AG20443 (cell line): Measurements from ENCODE around the gene CLEC11A.

Source experiments
- DNase-seq: peaks from one replicate; pipeline ENCODE4 v3.0.0; 2012; ENCODE audit warnings: low spot score, mixed read lengths

CLEC11A gene, protein sequence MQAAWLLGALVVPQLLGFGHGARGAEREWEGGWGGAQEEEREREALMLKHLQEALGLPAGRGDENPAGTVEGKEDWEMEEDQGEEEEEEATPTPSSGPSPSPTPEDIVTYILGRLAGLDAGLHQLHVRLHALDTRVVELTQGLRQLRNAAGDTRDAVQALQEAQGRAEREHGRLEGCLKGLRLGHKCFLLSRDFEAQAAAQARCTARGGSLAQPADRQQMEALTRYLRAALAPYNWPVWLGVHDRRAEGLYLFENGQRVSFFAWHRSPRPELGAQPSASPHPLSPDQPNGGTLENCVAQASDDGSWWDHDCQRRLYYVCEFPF

DNA sequence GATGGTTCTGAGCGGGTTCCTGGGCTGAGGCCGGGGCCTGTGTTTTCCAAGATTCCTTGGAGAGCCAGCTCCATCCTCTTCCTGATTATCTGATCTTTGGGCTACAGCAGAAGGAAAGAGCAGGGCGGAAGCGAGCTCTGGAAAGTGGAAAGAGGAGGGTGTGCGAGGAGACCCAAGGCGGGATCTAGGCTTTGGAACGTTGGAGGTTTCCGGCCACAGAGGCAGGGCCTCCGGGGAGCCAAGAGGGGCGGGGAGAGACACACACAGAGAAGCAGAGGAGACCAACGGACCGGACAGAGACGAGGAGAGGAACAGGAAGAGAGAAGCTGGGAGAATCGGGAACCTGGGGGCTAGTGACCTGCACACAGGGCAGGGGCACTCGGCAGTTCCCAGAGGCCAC lies at the start of gene CLEC11A:
Gene CLEC11A (plus strand): TSS at position 296 of the 400 bp plus-strand sequence. CDS start 162 bp downstream, outside the sequence.
- DNase-seq = peak; percentile 84

DNA sequence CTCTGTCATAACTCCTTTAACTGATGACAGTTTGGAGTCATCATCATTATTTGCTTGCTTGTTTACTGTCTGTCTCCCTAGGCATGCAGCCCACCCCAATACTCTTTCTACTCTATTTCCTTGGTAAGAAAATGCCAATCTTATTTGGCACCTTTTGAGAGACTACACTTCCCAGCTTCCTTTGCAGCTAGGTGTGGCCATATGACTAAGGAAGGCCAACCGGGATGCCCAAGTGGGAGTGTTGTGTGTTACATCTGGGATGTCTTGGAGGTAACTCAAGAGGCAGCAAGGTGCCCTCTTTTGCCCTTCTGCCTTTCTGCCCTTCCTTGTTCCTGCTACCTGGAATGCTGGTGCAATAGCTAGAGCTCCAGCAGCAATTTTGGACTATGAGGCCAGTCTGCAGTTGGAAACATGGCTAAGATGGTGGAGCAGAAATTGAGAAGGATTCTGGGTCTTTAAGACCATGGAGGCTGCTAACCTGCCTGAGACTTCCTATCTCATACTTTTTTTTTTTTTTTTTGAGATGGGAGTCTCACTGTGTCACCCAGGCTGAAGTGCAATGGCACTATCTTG lies 46.5 kb upstream of the CLEC11A start:
- no peak for DNase-seq

DNA sequence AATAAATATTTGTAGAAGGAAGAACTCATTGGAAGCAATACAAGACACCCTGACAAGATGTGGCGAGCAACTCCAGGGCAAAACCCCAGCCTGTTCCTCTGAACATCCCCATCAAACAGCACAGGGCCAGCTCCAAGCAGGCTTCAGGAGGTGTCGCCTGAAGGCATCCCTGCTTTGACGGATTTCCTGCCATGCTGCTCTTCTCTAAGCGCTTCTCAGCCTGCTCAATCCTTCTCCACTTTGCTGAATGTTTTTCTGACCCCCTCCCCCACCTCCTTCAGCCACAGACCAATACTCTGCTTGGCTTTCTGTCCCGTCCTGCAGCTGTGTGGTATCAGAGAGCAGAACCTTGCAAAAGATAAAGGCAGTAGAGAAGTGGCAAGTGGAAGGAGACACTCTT lies 45.5 kb upstream of the CLEC11A start:
- no peak for DNase-seq

DNA sequence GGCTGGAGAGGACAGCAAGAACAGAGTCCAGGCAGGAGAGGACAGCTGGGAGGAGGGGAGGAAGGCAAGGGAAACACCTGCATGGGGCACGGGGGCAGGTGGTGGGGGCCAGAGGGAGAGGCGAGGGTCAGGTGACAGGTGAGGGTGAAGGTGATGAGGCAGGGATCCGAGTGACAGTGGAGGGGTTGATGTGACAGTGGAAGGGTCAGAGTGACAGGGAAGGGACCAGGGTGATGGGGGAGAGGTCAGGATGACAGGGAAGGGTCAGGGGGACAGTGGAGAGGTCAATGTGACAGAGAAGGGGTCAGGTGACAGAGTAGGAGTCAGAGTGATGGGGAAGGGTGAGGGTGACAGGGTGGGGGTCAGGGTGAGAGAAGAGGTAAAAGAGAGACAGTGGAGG lies 44.8 kb upstream of the CLEC11A start:
- DNase-seq = no peak

DNA sequence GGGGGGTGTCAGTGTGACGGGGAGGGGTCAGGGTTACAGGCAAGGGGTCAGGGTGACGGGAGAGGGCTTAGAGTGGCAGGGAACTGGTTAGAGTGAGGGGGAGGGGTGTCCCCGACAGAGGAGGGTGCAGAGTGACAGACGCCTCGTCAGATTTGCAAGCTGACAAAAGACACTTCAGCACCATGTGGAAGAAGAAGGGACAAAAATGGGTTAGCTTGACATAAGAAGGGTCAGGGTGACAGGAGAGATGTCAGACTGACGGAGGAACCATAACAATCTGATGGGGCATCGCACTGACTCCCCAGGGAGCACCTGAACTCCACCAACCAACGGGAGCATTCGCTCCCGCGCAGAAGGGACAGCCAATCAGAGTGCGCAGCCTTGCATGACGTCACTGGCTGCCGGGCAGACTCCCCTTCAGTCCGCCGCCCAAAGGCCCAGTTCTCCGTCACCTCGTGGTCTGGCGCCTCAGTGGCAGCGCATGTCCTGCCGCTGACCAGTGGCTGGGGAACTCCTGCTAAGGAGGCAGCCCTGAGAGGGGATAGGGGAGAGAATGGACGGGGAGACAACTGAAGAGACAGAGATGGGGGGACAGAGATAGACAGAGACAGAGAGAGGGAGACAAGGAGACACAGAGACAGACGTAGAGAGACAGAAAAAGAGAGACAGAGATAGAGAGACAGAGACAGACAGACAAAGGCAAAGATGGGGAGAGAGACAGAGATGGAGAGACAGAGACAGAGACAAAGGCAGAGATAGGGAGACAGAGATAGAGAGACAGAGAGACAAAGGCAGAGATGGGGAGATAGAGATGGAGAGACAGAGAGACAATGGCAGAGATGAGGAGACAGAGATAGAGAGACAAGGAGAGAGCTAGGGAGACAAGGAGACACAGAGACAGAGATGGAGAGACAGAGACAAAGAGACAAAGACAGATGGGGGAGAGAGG lies 43.7 kb upstream of the CLEC11A start:
- DNase-seq = peak; percentile 98

DNA sequence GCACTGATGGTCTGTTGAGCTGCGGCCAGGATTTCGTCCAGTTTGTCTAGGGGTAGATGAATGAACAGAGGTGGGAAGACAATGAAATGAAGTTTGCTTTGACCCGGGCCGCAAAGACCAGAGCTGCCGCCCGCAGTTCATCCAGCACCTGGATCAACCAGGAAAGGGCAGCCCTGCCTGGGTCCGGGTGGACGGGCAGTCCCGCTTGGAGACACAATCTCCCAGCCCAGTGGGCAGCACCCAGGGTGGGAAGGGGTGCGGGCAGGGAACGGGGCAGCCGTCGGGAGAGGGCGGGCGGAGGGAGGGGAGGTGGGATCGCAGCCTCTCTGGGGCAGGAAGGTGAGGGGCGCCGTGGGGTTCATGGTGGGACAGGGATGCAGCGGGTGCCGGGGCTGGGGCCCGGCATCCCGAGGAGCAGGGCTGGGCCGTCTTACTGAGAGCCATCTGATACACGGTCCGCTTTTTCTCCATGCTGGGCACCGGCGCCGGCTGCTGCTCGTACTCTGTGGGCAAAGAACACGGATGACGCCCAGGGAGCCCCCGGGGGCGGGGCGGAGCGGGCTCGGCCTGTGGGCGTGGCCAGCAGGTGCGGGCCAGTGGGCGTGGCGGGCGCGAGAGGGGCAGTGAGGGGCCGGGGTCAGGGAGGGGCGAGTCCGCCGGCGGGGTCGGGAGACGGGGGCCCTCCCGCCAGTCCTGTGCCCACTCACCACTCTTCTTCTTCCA lies 36.7 kb upstream of the CLEC11A start:
- DNase-seq = no peak

DNA sequence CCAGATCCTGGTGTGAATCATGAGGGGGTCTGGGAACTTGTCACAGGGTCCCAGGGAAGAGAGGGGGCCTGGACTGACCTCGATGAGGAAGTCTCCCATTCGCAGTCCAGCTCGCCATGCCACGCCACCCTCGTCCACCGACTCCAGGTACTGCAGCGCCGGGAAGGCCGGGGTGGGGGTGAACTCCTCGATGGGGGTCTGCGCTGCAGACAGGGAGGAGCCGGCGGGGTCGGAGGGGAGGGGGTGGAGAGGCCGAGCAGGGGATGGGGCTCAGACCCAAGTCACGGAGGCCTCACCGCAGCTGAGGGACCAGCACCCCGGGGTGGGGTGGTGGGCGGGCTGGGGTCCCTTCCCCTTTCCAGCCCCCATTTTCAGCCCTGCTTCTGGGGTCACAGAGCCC lies 34.4 kb upstream of the CLEC11A start:
- DNase-seq = no peak

DNA sequence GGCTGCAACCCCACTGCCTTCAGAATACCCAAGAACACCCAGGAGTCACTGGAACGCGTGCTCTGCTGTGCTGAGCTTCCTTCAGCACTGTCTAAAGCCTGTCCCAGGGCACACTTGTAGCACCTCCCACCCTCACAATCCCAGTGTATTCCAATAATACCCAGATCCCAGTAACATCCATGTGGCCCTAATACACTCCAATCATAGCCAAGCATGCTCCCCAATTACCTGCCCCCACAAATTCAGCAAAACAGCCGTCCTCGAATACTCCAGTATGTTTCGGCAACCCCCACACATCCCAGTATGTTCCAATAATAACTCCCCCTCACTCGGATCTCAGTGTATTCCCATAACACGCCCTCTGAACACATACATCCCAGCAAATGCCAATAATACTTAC lies 32.7 kb upstream of the CLEC11A start:
- no peak for DNase-seq

DNA sequence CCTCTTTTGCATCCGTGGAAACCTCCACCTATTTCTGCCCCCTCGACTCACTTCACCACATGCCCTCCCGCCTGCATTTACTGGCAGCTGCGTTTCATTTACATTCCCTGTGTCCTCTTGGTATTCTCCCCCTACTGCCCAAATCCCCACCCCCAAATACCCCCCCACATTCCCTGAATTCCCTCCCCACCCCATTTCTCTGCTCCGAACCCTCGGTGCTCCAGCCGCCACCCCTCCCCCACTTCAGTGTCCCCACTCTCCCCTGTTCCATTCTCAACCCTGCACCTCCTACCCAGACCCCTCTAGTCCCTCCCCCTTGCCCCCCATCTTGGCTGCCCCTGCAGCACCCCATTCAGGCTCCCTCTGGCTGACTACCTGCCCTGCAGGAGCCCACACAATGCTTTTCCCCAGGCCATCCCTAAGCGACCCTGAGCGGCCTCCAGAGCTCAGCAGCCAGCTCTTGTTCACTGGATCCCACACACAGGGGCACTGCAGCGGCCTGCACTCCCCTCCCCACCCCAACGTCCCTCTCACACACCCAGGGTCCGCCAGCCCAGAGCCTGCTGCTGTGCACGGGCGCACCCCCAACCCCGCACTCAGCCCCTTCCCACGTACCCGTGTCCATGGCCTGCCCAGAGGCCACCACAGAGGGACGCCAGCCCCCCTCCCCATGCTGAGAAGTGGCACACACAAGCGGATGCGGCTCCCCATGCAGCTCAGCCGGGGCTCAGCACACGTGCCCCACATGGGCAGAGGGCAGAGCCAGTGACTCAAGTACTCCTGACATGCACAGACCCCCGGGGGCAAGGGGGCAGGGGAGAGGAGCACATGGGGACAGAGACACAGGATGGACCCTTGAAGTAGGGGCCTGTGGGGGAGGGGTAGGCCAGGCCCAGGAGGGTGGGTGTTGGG lies 29.8 kb upstream of the CLEC11A start:
- no peak for DNase-seq

DNA sequence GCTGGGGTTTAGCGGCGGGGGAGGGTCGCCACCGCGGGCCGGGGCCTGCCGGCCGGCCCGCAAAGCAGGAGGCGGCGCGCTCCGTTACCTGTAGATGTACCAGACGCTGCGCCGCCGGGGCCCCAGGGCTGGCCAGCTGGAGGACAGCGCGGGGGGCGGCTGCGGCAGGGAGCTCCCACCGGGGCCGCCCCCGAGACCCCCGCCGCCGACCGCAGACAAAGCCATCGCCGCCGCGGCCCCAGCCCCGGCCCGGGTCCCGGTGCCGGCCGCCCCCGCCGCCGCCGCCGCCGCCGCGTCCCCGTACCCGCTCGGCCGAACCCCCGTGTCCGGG lies 28.4 kb upstream of the CLEC11A start:
- no peak for DNase-seq

DNA sequence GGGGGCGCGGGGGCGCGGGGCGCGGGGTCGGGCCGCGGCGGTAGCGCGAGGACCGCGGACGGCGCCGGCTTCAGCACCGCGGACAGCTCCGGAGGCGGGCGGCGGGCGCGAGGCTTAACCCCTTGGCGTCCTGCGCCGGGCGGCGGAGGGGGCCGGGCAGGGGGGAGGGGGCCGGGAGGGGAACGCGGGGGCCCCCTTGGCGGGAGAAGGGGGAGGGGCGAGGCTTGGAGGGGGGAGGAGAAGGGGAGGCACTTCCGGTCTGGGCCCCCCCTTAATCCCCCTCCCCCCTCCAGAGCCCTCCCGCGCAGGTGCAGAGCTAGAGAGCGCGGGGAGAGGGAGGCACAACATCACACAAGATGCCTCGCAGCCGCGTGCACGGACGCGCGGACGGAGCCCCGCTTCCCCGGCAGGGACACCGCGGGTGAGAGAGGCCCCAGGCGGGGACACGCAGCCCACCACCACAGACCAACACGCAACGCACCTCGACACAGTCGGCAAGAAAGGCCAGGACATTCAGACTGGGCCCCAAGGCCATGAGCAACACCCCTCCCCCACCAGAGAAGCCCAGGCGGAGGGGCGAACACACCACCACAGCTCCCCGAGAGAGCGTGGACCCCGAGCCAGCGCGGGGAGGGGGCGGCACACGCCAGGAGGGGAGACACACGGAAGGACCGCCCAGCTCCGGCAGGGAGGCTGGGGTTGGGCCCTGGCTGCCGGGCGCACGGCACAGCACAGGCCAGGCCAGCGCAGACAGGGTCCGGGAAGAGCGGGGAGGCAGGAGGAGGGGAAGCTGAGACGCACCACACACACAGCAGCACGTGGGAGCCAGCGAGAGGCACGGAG lies 27.7 kb upstream of the CLEC11A start:
- peak; percentile 83 for DNase-seq

DNA sequence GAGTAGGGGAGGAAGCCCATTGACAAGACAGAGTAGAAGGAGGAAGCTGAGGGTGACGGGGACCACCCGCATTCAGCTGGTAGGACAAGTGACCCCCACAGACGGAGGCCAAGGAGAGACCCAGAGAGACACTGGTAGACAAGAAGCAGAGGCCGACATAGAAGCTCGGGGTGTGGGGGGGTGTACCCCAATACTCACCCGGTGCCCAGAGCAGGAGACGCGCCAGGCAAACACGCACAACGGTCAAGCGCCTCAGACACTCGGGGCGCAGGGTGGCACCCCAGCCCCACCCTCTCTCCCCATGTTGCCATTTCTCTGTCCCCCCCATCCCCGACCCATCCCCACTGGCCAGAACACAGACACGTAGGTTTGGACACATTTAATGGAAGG lies 27.1 kb upstream of the CLEC11A start:
- no peak for DNase-seq

DNA sequence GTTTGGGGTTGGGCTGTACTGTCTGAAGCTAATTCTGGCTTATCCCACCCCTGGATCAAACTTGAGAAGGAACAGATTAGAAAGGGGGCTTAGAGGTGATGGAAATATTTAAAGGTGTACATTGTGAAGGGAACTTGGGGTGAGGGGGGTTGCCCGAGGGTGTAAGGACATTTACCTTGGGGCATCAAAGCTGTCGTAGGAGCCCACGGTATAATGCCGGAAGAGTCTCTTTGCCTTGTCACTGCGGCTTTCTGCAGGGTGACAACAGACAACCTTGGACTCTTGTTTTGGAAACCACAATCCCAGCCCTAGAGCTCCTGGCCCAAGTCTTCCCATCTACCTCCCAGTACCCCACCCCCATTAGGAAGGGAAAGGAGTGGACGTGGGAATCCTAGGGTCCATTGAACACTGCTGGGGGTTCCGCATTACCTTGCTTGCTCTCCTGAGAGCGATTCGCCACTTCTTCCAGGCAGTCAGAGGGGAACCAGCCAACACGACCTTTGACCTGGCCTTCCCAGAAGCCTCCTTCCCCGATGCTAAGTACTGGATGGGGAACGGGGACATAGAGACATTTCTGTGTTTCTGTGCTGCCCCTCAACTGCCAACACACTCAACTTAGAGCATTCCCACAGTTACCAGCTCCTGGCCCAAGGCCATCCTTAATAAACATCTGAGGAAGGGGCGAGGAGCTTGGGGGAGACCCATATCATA lies 25.6 kb upstream of the CLEC11A start:
- DNase-seq = no peak

DNA sequence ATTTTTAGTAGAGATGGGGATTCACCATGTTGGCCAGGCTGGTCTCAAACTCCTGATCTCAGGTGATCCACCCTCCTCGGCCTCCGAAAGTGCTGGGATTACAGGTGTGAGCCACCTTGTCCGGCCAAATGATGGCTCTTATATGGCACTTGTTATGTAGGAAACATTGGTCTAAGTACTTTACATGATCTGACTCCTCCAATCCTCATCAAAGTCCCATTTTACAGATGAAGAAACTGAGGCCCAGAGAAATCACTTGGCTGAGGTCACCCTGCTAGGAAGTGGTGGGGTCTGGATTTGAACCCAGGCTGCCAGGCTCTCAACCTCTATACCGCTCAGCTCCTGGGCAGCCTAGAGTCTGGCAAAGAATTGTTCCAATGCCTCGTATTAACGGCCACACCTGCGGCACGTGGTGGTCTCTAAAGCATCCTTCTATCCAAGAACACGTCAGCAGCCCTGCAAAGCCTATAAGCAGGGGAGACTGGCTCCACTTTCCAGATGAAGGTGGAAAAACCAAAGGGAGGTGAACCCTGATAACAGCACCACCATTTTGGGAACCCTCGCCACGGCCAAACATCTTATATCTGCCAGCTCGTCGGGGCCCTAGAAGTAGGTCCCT lies 21.7 kb upstream of the CLEC11A start:
- DNase-seq = no peak

DNA sequence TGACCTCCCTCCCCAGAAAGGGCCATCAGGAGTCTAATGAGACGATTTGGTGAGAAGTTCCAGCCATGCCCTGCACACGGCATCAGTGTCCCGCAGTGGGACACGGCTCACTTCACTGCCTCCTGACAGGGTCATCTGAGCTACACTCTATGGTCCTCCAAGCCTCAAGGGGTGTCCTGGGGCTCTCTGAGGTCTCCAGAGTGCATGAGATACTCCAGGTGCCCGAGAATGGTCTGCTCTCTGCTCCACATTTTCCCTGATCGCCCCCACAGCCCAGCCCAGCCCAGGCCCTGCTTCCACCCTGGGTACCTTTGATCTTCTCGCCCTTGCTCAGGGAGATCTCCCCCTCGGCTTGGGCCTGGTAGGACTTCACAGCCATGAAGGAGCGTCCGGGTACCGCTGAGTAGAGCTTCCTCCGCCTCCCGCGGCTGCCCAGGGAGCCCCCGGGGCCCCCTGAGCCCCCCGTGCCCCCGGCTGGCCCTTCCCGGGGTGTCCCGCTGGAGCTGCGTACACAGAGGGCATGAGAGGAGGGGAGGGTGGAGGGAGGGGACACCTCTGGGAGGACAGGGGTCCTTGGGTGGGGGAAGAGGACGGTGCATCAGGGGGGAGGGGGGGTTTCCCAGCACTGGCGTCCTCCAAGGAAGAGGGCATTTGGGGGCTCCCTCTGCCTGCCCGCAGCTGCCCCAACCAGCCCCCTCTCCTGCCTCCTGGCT lies 20.9 kb upstream of the CLEC11A start:
- DNase-seq = no peak

DNA sequence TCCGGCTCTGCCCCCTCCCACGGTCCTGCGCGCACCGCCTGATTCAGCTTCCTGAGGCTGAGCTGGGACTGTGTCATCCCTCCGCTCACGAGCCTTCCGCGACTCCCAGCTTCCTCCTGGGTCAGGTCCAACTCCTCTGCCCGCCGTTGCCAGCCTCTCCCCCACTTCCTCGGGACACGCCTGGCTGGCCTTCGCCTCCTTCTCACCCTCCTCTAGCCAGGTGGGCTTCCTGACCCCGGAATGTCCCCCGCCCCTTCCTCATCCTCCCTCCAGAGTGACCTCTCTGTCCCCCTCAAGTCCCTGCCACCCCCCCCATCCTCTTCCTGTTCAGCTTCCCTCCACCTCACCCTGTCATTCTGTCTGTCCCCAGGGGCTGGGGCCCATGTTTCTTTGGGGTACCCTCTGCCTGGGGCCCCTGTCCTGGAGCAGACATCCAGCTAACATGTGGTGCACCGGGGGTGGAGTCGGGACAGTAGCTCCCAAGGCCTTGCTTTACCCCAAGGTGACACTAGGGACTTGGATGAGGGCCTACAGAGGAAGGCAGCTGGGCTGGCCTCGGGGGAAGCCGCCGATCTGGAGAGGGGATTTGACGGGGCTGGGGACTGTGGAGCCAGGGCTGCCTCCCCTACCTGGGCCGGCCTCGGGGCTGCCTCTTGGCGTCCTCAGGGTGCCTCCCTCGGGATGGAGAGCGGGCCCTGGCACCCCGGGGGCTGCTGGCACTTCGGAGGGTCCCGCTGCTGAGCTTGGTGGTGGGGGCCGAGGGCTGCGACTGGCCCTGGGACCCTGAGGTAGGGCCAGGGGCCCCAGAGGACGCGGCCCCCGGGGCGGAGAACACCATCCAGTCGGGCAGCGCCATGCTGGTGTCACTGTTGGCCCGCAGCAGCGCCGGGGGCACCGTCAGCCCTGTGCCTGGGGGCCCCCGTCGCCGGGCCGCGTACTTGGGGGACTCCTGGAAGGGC lies 20.0 kb upstream of the CLEC11A start:
- peak; percentile 65 for DNase-seq
